Activated naive CD4-positive, alpha-beta T cell treated with anti-CD3 and anti-CD28 coated beads, Interleukin-2, amount 50 U/mL, for 16 hours (primary cell): Measurements from ENCODE around the gene RASGRP4.

ENCODE experiments used
- DNase-seq: peaks from one replicate; pipeline ENCODE4 v3.0.0-alpha.2; 2020

RASGRP4 gene

DNA sequence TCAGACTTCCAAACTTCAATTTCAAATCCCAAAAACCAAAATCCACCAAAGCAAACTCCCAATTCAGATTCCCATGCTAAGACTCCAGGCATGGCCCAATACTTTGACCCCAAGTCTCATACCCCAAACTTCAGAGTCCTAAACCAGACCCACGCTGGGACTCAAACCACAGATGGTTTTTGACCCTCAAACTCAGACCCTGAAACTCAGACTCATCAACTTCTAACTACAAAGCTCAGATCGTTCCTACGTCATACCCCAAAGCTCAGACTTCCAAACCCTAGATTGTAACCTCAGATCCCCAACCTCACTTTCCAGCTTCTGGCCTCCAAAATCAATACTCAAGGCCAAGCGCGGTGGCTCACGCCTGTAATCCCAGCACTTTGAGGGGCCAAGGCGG lies 19.3 kb upstream of the RASGRP4 start:
- no peak for DNase-seq

DNA sequence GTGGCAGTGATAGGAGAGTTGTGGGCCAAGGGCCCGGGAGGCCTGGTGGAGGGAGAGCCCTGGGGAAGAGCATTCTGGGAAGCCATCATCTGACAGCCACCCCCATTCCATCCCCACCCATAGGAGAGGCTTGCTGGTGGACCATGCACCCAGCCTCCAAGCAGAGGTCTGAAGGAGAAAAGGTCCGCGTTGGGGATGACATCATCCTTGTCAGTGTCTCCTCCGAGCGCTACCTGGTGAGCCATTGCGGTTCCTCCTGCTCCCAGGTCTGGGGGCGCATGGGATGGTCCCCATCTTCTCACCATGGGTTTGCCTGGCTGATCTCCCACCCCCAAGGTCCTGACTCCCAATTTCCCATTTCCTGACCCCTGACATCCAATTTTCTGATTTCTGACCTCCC lies 18.0 kb upstream of the RASGRP4 start:
- DNase-seq = no peak

- no peak for DNase-seq
Observed at GRCh38 chr19:38443458-38443999, 17.5 kb upstream of the RASGRP4 start.

- no peak for DNase-seq
Observed at GRCh38 chr19:38442736-38443135, 16.7 kb upstream of the RASGRP4 start.

- DNase-seq = no peak
Observed at GRCh38 chr19:38441657-38442348, 15.8 kb upstream of the RASGRP4 start.

DNA sequence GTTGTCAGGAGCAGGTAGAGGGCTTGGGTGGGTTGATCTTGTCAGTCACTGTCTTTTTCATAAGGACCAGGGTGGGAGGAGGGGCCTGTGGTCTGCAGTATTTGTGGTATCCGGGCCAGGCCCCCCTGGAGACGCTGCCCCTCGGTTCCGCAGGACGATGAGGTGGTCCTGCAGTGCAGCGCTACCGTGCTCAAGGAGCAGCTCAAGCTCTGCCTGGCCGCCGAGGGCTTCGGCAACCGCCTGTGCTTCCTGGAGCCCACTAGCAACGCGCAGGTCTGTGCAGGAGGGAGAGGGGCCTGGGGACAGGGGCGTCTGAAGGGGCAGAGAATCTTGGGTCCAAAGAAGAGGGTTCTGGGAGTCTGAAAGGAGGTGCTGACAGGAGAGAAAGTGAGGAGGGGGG lies 14.6 kb upstream of the RASGRP4 start:
- DNase-seq = no peak

GRCh38 chr19:38437917-38438316 lies 11.9 kb upstream of the RASGRP4 start:
- DNase-seq = no peak

DNA sequence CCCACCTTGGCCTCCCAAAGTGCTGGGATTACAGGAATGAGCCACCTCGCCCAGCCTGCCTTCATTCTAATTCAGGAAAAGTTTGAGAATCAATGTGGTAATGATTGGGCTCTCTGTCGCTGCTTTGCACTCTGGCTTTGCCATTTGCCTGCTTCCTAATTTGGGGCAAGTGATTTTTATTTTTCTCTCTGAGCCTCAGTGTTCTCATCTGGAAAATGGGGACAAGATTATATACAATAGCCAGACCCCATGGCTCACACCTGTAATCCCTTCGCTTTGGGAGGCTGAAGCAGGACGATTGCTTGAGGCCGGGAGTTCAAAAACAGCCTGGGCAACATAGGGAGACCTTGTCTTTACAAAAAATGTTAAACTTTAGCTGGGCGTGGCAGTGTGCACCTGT lies 11.3 kb upstream of the RASGRP4 start:
- no peak for DNase-seq

- DNase-seq = no peak
Observed at GRCh38 chr19:38434549-38435051, 8.6 kb upstream of the RASGRP4 start.

DNA sequence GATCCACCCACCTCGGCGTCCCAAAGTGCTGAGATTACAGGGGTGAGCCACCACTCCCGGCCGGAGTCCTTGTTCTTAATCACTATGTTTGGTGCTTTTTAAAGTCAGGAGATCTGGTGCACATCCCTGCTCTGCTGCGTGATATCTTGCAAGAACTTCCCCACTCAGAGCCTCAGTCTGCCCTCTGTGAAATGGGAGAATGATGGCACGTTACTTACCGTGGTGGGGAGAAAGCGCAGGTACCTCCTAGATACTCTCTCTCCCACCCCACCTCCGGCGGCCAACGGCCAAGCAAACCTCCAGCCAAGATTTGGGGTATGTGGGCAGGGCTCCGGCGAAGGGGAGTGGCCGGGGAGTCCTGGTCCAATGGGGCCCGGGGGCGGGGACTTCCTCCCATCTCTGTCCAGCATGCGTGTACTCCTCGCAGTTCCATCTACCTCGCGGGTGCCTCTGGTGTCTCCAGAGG lies 7.3 kb upstream of the RASGRP4 start, which contains the start of gene RYR1:
TSS of gene RYR1 (plus strand) at position 424 of the 466 bp plus-strand sequence. CDS start 139 bp downstream, outside the sequence.
- DNase-seq = peak; percentile 54

DNA sequence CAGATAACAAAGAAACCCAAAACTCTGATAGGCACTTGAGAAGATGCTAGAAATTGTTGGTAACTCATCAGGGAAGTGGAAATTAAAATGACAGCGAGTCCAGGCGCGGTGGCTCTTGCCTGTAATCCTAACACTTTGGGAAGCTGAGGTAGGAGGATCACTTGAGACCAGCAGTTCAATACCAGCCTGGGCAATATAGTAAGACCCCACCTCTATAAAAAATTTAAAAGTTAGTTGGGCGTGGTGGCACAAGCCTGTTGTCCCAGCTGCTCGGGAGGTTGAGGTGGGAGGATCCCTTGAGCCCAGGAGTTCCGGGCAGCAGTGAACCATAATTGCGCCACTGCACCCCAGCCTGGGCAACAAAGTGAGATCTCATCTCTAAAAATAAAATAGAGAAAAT lies 4.9 kb upstream of the RASGRP4 start:
- DNase-seq = no peak

- no peak for DNase-seq
Observed at GRCh38 chr19:38429811-38430156, 3.8 kb upstream of the RASGRP4 start.

- peak; percentile 31 for DNase-seq
Observed at GRCh38 chr19:38429055-38429810, 3.2 kb upstream of the RASGRP4 start.

DNA sequence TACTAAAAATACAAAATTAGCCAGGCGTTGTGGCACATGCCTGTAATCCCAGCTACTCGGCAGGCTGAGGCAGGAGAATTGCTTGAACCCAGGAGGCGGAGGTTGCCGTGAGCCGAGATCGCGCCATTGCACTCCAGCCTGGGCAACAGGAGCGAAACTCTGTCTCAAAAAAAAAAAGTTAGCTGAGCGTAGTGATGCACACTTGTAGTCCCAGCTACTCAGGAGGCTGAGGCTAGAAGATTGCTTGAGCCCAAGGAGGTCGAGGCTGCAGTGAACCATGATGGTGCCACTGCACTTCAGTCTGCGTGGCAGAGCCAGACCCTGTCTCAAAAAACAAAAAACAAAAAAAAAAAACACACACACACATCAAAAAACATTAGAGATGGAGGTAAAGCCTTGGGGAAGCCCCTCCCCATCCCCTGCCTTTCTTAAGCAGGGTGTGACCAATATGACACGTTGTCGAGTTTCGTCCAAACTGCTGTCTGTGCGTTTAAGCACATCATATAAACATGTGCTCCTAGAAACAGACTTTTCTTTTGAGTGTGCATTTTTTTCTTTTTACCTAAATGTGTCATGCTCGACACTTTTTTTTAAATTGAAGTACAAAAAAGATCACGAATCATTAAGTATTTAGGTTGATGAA lies 1.1 kb upstream of the RASGRP4 start:
- peak; percentile 45 for DNase-seq

DNA sequence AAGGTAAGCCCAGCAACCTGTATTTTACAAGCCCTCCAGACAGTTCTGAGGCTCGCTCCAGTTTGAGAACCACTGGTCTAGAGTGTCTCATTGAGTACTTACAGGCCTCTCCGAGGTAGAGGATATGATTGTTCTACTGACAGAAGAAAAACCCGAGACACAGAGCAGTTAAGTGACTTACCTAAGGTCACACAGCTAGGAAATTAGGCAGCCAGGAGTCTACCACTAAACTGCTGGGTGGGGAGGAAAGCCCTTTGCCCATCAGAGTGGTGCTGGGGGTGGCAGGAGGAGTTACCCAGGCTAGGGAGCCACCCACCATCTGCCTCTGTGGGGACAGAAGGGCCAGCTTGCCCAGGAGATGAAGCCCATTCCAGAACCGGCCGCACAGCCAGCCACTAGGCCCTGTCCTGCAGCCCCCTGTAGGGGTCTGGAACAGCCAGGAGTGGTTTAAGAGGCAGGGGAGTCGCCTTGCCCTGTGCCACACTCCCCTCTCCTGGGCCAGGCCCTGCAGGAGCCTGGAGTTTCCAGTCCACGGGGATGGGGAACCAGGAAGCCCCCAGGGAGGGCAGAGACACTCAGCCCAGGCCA lies 703 bp downstream of the RASGRP4 start:
- DNase-seq = no peak

- DNase-seq = no peak
Observed at GRCh38 chr19:38424272-38424671, 1.7 kb downstream of the RASGRP4 start.

- no peak for DNase-seq
Observed at GRCh38 chr19:38422438-38422837, 3.6 kb downstream of the RASGRP4 start.

DNA sequence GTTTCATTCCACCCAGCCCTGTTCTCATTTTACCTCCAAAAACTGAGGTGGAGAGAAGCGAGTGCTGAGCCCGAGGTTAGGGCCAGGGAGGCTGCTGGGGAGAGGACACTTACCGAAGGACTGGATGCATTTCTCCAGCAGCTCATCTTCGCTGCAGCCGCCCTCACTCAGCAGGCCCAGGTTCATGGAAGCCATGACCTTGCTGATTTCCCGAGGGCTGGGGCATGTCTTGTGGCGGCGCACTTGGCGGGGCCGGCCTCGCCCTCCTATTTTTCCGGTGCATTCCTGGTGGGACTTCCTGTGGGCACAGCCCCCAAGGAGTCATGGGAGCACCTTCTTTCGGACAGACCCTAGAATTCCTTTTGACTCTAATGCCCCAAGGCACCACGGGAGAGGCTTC lies 4.2 kb downstream of the RASGRP4 start:
- no peak for DNase-seq

GRCh38 chr19:38420935-38421334 lies 5.1 kb downstream of the RASGRP4 start:
- DNase-seq = no peak

GRCh38 chr19:38417544-38418506 lies 8.2 kb downstream of the RASGRP4 start:
- peak; percentile 33 for DNase-seq

DNA sequence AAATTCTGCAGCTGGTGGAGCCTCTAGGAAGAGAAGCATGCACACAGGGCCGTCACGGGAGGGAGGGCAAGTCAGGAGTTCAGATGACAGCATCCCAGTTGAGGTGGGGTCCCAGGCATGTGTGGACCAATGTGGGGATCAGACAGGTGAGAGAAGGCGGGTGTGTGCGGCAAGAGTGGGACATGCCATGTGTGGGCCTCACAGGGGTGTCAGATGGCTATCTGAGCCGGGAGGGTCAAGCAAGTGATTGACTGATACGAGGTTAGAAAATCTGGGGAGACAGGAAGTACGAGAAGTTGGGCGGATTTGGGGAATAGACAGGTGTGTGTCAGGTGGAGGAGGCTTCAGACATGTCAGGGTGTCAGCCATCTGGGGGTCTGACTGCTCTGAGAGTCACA lies 8.9 kb downstream of the RASGRP4 start:
- DNase-seq = no peak

- no peak for DNase-seq
Observed at GRCh38 chr19:38413416-38413815, 12.6 kb downstream of the RASGRP4 start.
